HepG2 (cell line): ENCODE results near the gene POLL. TPM values are rescaled to one million over a fixed set of nuclear protein-coding genes. Genes with fewer than 3 reads are reported as not detected.
"Not testable (repeated sequence)": the region's sequence is repeated elsewhere in the genome, so short reads cannot be mapped to it uniquely, and the experiment has no call there.

Experiments used
- ATAC-seq: fragments of 200-7000 bp; cut with Tn5 transposase; 3 replicates; pipeline ENCODE4 v1.9.1; 2020; ENCODE audit warnings: mild to moderate bottlenecking, moderate library complexity
- BruUV-seq: library from RNA; stranded (reverse); fragments of 400-500 nt; replicated peaks from 2 replicates; lab custom pipeline; 2021; lab: Mats Ljungman, UMichigan
- CTCF ChIA-PET: fragments of 300-600 bp; formaldehyde crosslinking; extraction: SDS; loops from one replicate; lab custom pipeline; 2021; ENCODE audit warnings: low total read pairs, inconsistent platforms, low intra/inter-chr PET ratio; lab: Yijun Ruan, JAX
- POLR2A ChIA-PET: fragments of 350-600 bp; sonication (Branson Sonifier 250); formaldehyde crosslinking; loops from one replicate; lab custom pipeline; 2020; ENCODE audit warnings: antibody characterized with exemption, inconsistent platforms; lab: Yijun Ruan, JAX
- DNase-seq: peaks from one replicate; pipeline ENCODE4 v3.0.0-alpha.2; 2015; ENCODE audit warnings: low spot score
- FAIRE-seq: peaks from 3 replicates; lab custom pipeline; 2011; peaks lifted over from hg19 to GRCh38; lab: Jason Lieb, UNC
- H2AFZ ChIP-seq: one replicate; pipeline ENCODE4 v1.6.1; 2011; ENCODE audit warnings: low read length, inconsistent platforms
- H3K27ac ChIP-seq: fragments of 300-600 bp; 3 replicates; pipeline ENCODE4 v1.8.0; 2011; ENCODE audit warnings: mixed run types, mild to moderate bottlenecking, mixed read lengths, low read length, inconsistent platforms; ENCODE audit not compliant: insufficient read depth; ENCODE audit errors: extremely low read length
- H3K27me3 ChIP-seq, 2 experiments: fragments of 200-600 bp in 1 of 2; 2 replicates in 1 of 2; 3 replicates in 1 of 2; pipeline versions ENCODE4 v1.6.0 to v1.8.0; 2011; ENCODE audit warnings: low read length in 2 of 2, mild to moderate bottlenecking in 2 of 2, moderate library complexity in 2 of 2, inconsistent platforms in 1 of 2; ENCODE audit not compliant: insufficient read depth in 2 of 2, control insufficient read depth in 1 of 2
- H3K36me3 ChIP-seq, 2 experiments: fragments of 200-600 bp in 1 of 2; replicated peaks in 1 of 2; 2 replicates in 1 of 2; 3 replicates in 1 of 2; pipeline versions ENCODE4 v1.5.1 to v1.8.0; 2011; ENCODE audit warnings: low read length in 2 of 2, inconsistent platforms in 1 of 2; ENCODE audit not compliant: insufficient read depth in 2 of 2, control insufficient read depth in 1 of 2
- H3K4me1 ChIP-seq: 2 replicates; pipeline ENCODE4 v1.5.1; 2012; ENCODE audit warnings: low read length, inconsistent platforms; ENCODE audit not compliant: insufficient read depth
- H3K4me2 ChIP-seq: 2 replicates; pipeline ENCODE4 v1.6.0; 2011; ENCODE audit warnings: low read depth, low read length, inconsistent platforms
- H3K4me3 ChIP-seq, 3 experiments: fragments of 200-600 bp in 1 of 3; sonication (generic), shearing (Covaris generic) in 1 of 3; replicated peaks in 1 of 3; 2 replicates each; pipeline ENCODE4 v1.5.1; 2011 to 2016; ENCODE audit warnings: low read length in 3 of 3, inconsistent platforms in 2 of 3, low read depth in 2 of 3, mild to moderate bottlenecking in 2 of 3, control low read depth in 1 of 3, mixed read lengths in 1 of 3; ENCODE audit not compliant: insufficient read depth in 1 of 3
- H3K79me2 ChIP-seq: one replicate; pipeline ENCODE4 v1.6.1; 2011; ENCODE audit warnings: low read length, inconsistent platforms; ENCODE audit not compliant: insufficient read depth
- H3K9ac ChIP-seq: 2 replicates; pipeline ENCODE4 v1.6.0; 2011; ENCODE audit warnings: mild to moderate bottlenecking, low read depth, low read length, inconsistent platforms; ENCODE audit not compliant: insufficient read depth
- H3K9me3 ChIP-seq: 2 replicates; pipeline ENCODE4 v1.5.1; 2012; ENCODE audit warnings: mild to moderate bottlenecking, low read length
- H4K20me1 ChIP-seq: 2 replicates; pipeline ENCODE4 v1.6.0; 2011; ENCODE audit warnings: inconsistent platforms, mild to moderate bottlenecking, low read length, moderate library complexity; ENCODE audit not compliant: insufficient read depth
- ELF3 ChIP-seq: IDR thresholded peaks from 2 replicates; pipeline ENCODE4 v1.6.1; 2016; ENCODE audit warnings: missing genetic modification reagents, missing compliant biosample characterization
- ETV5 ChIP-seq: IDR thresholded peaks from 2 replicates; pipeline ENCODE4 v1.6.1; 2018; ENCODE audit warnings: missing biosample characterization, missing genetic modification reagents, inconsistent platforms, borderline replicate concordance
- HNRNPK ChIP-seq: fragments of 200-400 bp; formaldehyde crosslinking; IDR thresholded peaks from 2 replicates; pipeline ENCODE4 v1.6.1; 2018; ENCODE audit warnings: low read length, low read depth, moderate library complexity, mild to moderate bottlenecking; ENCODE audit not compliant: poor library complexity, severe bottlenecking
- KLF9 ChIP-seq: IDR thresholded peaks from 2 replicates; pipeline ENCODE4 v1.6.1; 2016; ENCODE audit warnings: low read depth
- MAFG ChIP-seq: sonication (generic); formaldehyde crosslinking; IDR thresholded peaks from 2 replicates; pipeline ENCODE4 v1.5.1; 2020; ENCODE audit warnings: mild to moderate bottlenecking, missing genetic modification reagents
- NR1H2 ChIP-seq: sonication (generic); formaldehyde crosslinking; IDR thresholded peaks from 2 replicates; pipeline ENCODE4 v1.8.1; 2022; ENCODE audit warnings: low read depth, missing genetic modification reagents, borderline replicate concordance
- SMYD3 ChIP-seq: sonication (generic); formaldehyde crosslinking; IDR thresholded peaks from 2 replicates; pipeline ENCODE4 v1.8.1; 2023; ENCODE audit warnings: mild to moderate bottlenecking, missing genetic modification reagents
- SOX13 ChIP-seq, 3 experiments: fragments of 450-650 bp in 1 of 3; sonication (generic) in 1 of 3; formaldehyde crosslinking in 1 of 3; IDR thresholded peaks in 2 of 3; conservative IDR thresholded peaks in 1 of 3; 2 replicates each; pipeline versions ENCODE4 v1.5.0 to v1.6.1; 2016 to 2020; ENCODE audit warnings: antibody characterized with exemption in 1 of 3, mild to moderate bottlenecking in 1 of 3, missing compliant biosample characterization in 1 of 3, missing genetic modification reagents in 1 of 3, moderate library complexity in 1 of 3
- ZNF205 ChIP-seq: IDR thresholded peaks from 2 replicates; pipeline ENCODE4 v1.6.1; 2018; ENCODE audit warnings: missing biosample characterization, missing genetic modification reagents
- ZNF616 ChIP-seq: sonication (generic); formaldehyde crosslinking; IDR thresholded peaks from 2 replicates; pipeline ENCODE4 v1.5.0; 2020; ENCODE audit warnings: low read depth, mild to moderate bottlenecking, missing genetic modification reagents
- ZNF773 ChIP-seq: sonication (generic); formaldehyde crosslinking; IDR thresholded peaks from 2 replicates; pipeline ENCODE4 v1.4.0; 2020; ENCODE audit warnings: missing genetic modification reagents, borderline replicate concordance
- WGBS: methylation state at CpG from one replicate; pipeline ENCODE4 v1.1.6; 2017; ENCODE audit warnings: low lambda C conversion rate; 5-methylcytosine and 5-hydroxymethylcytosine counted together
- in situ Hi-C: cut with HindIII; loops from 2 replicates; pipeline ENCODE4 v1.10.0; 2017; ENCODE audit warnings: low pct_unique_long_range_greater_than_20kb; ENCODE audit not compliant: extremely low pct_ligation_motif_present
- intact Hi-C: fragments of 100-400 bp; cut with micrococcal nuclease; formaldehyde crosslinking; loops from one replicate; pipeline ENCODE4 v1.10.0; 2022; ENCODE audit not compliant: unreplicated experiment
- polyA plus RNA-seq, 8 experiments: library from polyadenylated mRNA; depleted of rRNA in 3 of 8; stranded (reverse) in 7 of 8; unstranded in 1 of 8; fragments of >200 nt; fragmentation: Illumina TruSeq in 4 of 8; extraction: Trizol in 4 of 8; gene quantifications; 2 replicates each; pipeline versions ENCODE4 v1.2.1 to v1.2.3, GENCODE V29; 2011 to 2016; ENCODE audit warnings: low read depth in 4 of 8, missing spikeins in 1 of 8, mixed read lengths in 1 of 8; ENCODE audit not compliant: insufficient read depth in 1 of 8
- total RNA-seq, 5 experiments: library from RNA; depleted of rRNA; stranded (reverse); fragments of >200 nt; fragmentation: Illumina TruSeq; extraction: Trizol; gene quantifications; 2 replicates each; pipeline ENCODE4 v1.2.3, GENCODE V29; 2016; ENCODE audit warnings: low read depth in 1 of 5
- TF ChIP-seq, protein P1 (sequence below), 2 experiments: sonication (generic) in 1 of 2; formaldehyde crosslinking in 1 of 2; IDR thresholded peaks; 2 replicates each; pipeline versions ENCODE4 v1.4.0 to v1.6.1; 2016 to 2020; ENCODE audit warnings: borderline replicate concordance in 1 of 2, low read depth in 1 of 2, mild to moderate bottlenecking in 1 of 2, missing genetic modification reagents in 1 of 2
- TF ChIP-seq, protein P2 (sequence below): sonication (generic); formaldehyde crosslinking; IDR thresholded peaks from 2 replicates; pipeline ENCODE4 v1.4.0; 2020; ENCODE audit warnings: missing genetic modification reagents

The POLL gene
- total and polyA plus RNA-seq, 2 of the 13 experiments (the other 11 are each of a cell fraction or from before 2014, with no cell fraction given) = 13.8 to 19.1 TPM

DNA sequence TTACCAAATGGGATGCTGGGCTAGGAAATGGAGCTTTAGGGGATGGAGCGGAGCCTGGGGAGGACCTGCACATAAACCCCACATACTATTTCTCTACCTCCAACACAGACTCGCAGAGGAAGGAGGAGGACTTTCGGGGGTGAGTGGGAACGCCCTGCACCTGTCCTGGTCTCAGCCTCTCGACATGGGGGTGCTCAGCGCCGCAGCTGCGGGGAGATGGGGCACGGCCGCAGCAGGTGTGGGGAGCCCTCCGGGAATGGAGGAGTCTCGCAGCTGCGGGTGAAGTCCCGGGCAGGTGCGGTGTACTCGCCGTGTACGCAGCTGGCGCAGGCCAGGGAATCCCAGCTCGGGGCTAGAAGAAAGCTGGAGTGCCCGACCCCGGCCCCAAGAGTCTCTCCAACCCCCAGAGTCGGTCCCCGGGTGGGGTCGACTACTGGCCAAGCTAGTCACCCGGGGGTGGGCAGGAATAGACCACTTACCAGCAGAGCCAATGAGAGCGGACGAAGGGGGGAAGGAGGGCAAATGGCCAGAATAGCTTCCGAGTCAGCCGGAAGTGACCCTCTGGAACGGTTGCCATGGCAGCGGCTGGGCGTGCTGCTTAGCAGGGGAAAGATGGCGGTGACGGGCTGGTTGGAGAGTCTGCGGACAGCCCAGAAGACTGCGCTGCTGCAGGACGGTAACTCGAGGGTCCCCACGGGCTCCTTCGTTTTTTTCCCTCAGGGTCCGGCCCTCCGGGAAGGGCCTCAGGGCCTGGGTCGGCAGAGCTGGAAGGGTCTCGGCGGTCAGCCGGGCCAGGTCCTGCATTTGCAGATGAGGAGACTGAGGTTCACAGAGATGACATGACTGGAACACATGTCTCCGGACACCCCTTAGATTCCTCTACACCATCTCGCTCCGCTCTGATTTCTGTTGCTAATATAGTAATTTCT lies at the start of gene POLL, which contains the start of gene DPCD (continued):
- TF ChIP-seq, protein P1, sequence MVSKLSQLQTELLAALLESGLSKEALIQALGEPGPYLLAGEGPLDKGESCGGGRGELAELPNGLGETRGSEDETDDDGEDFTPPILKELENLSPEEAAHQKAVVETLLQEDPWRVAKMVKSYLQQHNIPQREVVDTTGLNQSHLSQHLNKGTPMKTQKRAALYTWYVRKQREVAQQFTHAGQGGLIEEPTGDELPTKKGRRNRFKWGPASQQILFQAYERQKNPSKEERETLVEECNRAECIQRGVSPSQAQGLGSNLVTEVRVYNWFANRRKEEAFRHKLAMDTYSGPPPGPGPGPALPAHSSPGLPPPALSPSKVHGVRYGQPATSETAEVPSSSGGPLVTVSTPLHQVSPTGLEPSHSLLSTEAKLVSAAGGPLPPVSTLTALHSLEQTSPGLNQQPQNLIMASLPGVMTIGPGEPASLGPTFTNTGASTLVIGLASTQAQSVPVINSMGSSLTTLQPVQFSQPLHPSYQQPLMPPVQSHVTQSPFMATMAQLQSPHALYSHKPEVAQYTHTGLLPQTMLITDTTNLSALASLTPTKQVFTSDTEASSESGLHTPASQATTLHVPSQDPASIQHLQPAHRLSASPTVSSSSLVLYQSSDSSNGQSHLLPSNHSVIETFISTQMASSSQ (IDR thresholded peaks at IDR 0.05; ENCODE audit: low read depth) = no peak
- TF ChIP-seq, protein P1 (CRISPR knock-in tag; IDR thresholded peaks at IDR 0.05; ENCODE audit: borderline replicate concordance) = 0 out of 2 replicates have a peak, but pooled peaks have one; percentile 20
- no peak for TF ChIP-seq HNRNPK
- TF ChIP-seq SMYD3 (CRISPR knock-in tag) = 0 out of 2 replicates have a peak, but pooled peaks have one; percentile 29
- 0 out of 2 replicates have a peak, but pooled peaks have one; percentile 40 for TF ChIP-seq ZNF773 (CRISPR knock-in tag)
- TF ChIP-seq SOX13 (IDR thresholded peaks at IDR 0.05) = no peak
- TF ChIP-seq SOX13 (CRISPR knock-in tag; conservative IDR thresholded peaks at IDR 0.05 in 1 of 2, IDR thresholded peaks at IDR 0.05 in 1 of 2) = no peak
- TF ChIP-seq, protein P2, sequence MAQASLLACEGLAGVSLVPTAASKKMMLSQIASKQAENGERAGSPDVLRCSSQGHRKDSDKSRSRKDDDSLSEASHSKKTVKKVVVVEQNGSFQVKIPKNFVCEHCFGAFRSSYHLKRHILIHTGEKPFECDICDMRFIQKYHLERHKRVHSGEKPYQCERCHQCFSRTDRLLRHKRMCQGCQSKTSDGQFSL (CRISPR knock-in tag) = 0 out of 2 replicates have a peak, but pooled peaks have one; percentile 36
- no peak for TF ChIP-seq KLF9 (CRISPR knock-in tag)
- TF ChIP-seq ELF3 = peak; percentile 46; the same call in 1 of the 2 replicates
- TF ChIP-seq NR1H2 (CRISPR knock-in tag) = no peak
- no peak for TF ChIP-seq MAFG (CRISPR knock-in tag)
- TF ChIP-seq ETV5 = peak; percentile 68
- TF ChIP-seq ZNF205 (CRISPR knock-in tag) = no peak
- TF ChIP-seq ZNF616 (CRISPR knock-in tag) = peak; percentile 16; the same call in 1 of the 2 replicates

DNA sequence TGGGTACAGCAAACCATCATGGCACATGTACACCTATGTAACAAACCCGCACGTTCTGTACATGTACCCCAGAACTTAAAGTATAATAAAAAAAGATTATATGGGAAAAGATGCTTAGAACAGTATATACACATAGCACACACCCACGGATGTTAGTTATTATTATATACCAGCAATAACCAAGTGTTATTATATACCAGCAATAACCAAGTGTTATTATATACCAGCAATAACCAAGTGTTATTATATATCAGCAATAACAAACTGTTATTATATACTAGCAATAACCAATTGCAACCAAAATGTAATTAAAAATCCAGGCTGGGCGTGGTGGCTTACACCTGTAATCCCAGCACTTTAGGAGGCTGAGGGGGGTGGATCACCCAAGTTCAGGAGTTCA lies 45.5 kb upstream of the POLL start:
- intact Hi-C loops, DNase-seq, ATAC-seq, H3K79me2 ChIP-seq, H3K9ac ChIP-seq, H3K27me3 ChIP-seq, H3K9me3 ChIP-seq, H3K27ac ChIP-seq, in situ Hi-C loops, H4K20me1 ChIP-seq, H3K4me3 ChIP-seq, BruUV-seq, FAIRE-seq, CTCF ChIA-PET, POLR2A ChIA-PET, H2AFZ ChIP-seq, H3K4me2 ChIP-seq: not testable (repeated sequence)
- peaks cover 16% of the 10 kb centered on the region for H3K4me1 ChIP-seq
- over 99% methylated on average over 4 of the region's 4 CpGs for WGBS
- peaks cover 4 to 14% of the 10 kb centered on the region in 2 experiments; a peak in 3 of 5 replicates for H3K36me3 ChIP-seq
